Natural killer cell treated with Interleukin-12 subunit alpha and Interleukin-12 subunit beta and Interleukin-15 and Interleukin-18, amount 100 ng/mL, for 72 hours (primary cell): Measurements from ENCODE around the gene MEGF8. TPM values are rescaled to one million over a fixed set of nuclear protein-coding genes. Genes with fewer than 3 reads are reported as not detected.

ENCODE experiments used
- ATAC-seq, 2 donors: fragments of 150-1000 bp; cut with Tn5 transposase in 1 of 2; sonication (Bioruptor Pico), chemical (Tn5 transposase) in 1 of 2; 2 replicates each; pipeline ENCODE4 v1.10.0; 2021
- DNase-seq: peaks from one replicate; pipeline ENCODE4 v3.0.0; 2022; ENCODE audit warnings: low spot score
- H3K27ac Mint-ChIP-seq, 2 donors: 1 replicate in 1 of 2; 2 replicates in 1 of 2; pipeline ENCODE4 v1.8.0; 2022; ENCODE audit warnings: mixed read lengths in 2 of 2, mild to moderate bottlenecking in 1 of 2, moderate library complexity in 1 of 2
- H3K27me3 Mint-ChIP-seq, 2 donors: 1 replicate in 1 of 2; 2 replicates in 1 of 2; pipeline ENCODE4 v1.8.0; 2022; ENCODE audit warnings: mixed read lengths in 2 of 2
- H3K36me3 Mint-ChIP-seq: one replicate; pipeline ENCODE4 v1.8.0; 2022; ENCODE audit warnings: mixed read lengths
- H3K4me1 Mint-ChIP-seq, 2 donors: 1 replicate in 1 of 2; 2 replicates in 1 of 2; pipeline ENCODE4 v1.8.0; 2022; ENCODE audit warnings: low read depth in 2 of 2, mixed read lengths in 2 of 2, mild to moderate bottlenecking in 1 of 2
- H3K4me3 Mint-ChIP-seq: one replicate; pipeline ENCODE4 v1.8.0; 2022; ENCODE audit warnings: mixed read lengths
- H3K9me3 Mint-ChIP-seq: 2 replicates; pipeline ENCODE4 v1.8.0; 2022; ENCODE audit warnings: mixed read lengths
- total RNA-seq, 2 donors: library from RNA; stranded (reverse); gene quantifications; one replicate each; pipeline ENCODE4 v1.2.3, GENCODE V29; 2022

Gene MEGF8
- total RNA-seq, result 10 to 100 TPM; 12.1 to 20.1 TPM

GRCh38 chr19:42325308-42325895 lies at the start of gene MEGF8:
TSS of gene MEGF8 (plus strand) at chr19:42325635. CDS start at chr19:42326244, 609 bp downstream.
- Mint-ChIP-seq H3K27me3 (peaks cover 7 to 10% of the 10 kb centered on the region in 2 donors), H3K4me3 (peak within 1 kb of the TSS; percentile 94), H3K9me3 (no peaks in the 10 kb centered on the region), H3K27ac (peak within 1 kb of the TSS; percentile 73 to 96), H3K4me1 (peaks cover 25% of the 10 kb centered on the region in 2 donors), H3K36me3 (peaks cover 5% of the 10 kb centered on the region)
- DNase-seq (peak; percentile 99), ATAC-seq (peak; percentile 97)

- no peak for ATAC-seq
- Mint-ChIP-seq H3K27ac (peak overlapping the region in 1 of 2 donors; percentile 22), H3K27me3 (no peaks in the 10 kb centered on the region), H3K36me3 (peaks cover 5% of the 10 kb centered on the region), H3K9me3 (no peaks in the 10 kb centered on the region), H3K4me3 (peak overlapping the region; percentile 11), H3K4me1 (peaks cover 38 to 46% of the 10 kb centered on the region in 2 donors)
- no peak for DNase-seq
These were observed 49.2 kb upstream of the MEGF8 start for GRCh38 chr19:42276284-42276683.

- Mint-ChIP-seq H3K27me3 (no peaks in the 10 kb centered on the region), H3K27ac (no peak overlapping the region), H3K9me3 (no peaks in the 10 kb centered on the region), H3K4me3 (no peak overlapping the region), H3K4me1 (peaks cover 38 to 44% of the 10 kb centered on the region in 2 donors), H3K36me3 (peaks cover 5% of the 10 kb centered on the region)
- DNase-seq, result no peak
- ATAC-seq, result peak in 1 of 2 donors; percentile 14
These were observed 48.6 kb upstream of the MEGF8 start for GRCh38 chr19:42276821-42277220.

- H3K4me1 Mint-ChIP-seq, result peaks cover 38 to 50% of the 10 kb centered on the region in 2 donors
- peak overlapping the region; percentile 93 to 94 for H3K27ac Mint-ChIP-seq
- no peaks in the 10 kb centered on the region for H3K9me3 Mint-ChIP-seq
- DNase-seq (no peak), ATAC-seq (no peak)
- peaks cover 5% of the 10 kb centered on the region for H3K36me3 Mint-ChIP-seq
- H3K27me3 Mint-ChIP-seq, result no peaks in the 10 kb centered on the region
- no peak overlapping the region for H3K4me3 Mint-ChIP-seq
These were observed 47.5 kb upstream of the MEGF8 start for GRCh38 chr19:42277821-42278451.

- H3K27me3 Mint-ChIP-seq, result no peaks in the 10 kb centered on the region
- H3K4me3 Mint-ChIP-seq, result no peak overlapping the region
- no peak for DNase-seq
- H3K9me3 Mint-ChIP-seq, result no peaks in the 10 kb centered on the region
- peaks cover 38 to 50% of the 10 kb centered on the region in 2 donors for H3K4me1 Mint-ChIP-seq
- peak overlapping the region; percentile 93 to 94 for H3K27ac Mint-ChIP-seq
- H3K36me3 Mint-ChIP-seq, result peaks cover 5% of the 10 kb centered on the region
- no peak for ATAC-seq
These were observed 46.8 kb upstream of the MEGF8 start for GRCh38 chr19:42278452-42279154.

- no peak overlapping the region for H3K4me3 Mint-ChIP-seq
- ATAC-seq, result no peak
- no peaks in the 10 kb centered on the region for H3K9me3 Mint-ChIP-seq
- H3K27ac Mint-ChIP-seq, result peak overlapping the region; percentile 93 to 94
- peaks cover 38 to 49% of the 10 kb centered on the region in 2 donors for H3K4me1 Mint-ChIP-seq
- DNase-seq, result no peak
- H3K27me3 Mint-ChIP-seq, result no peaks in the 10 kb centered on the region
- peaks cover 5% of the 10 kb centered on the region for H3K36me3 Mint-ChIP-seq
These were observed 46.1 kb upstream of the MEGF8 start for GRCh38 chr19:42279155-42279901.

GRCh38 chr19:42279902-42280814 lies 45.3 kb upstream of the MEGF8 start:
- Mint-ChIP-seq H3K4me3 (no peak overlapping the region), H3K27ac (peak overlapping the region; percentile 93 to 94), H3K27me3 (no peaks in the 10 kb centered on the region), H3K9me3 (no peaks in the 10 kb centered on the region), H3K36me3 (peaks cover 5% of the 10 kb centered on the region), H3K4me1 (peaks cover 36 to 48% of the 10 kb centered on the region in 2 donors)
- DNase-seq (peak; percentile 90), ATAC-seq (peak; percentile 57)

- no peak overlapping the region for H3K27ac Mint-ChIP-seq
- peaks cover 40 to 47% of the 10 kb centered on the region in 2 donors for H3K4me1 Mint-ChIP-seq
- ATAC-seq (no peak), DNase-seq (no peak)
- H3K9me3 Mint-ChIP-seq, result no peaks in the 10 kb centered on the region
- no peak overlapping the region for H3K4me3 Mint-ChIP-seq
- H3K36me3 Mint-ChIP-seq, result peaks cover 5% of the 10 kb centered on the region
- no peaks in the 10 kb centered on the region for H3K27me3 Mint-ChIP-seq
These were observed 44.7 kb upstream of the MEGF8 start for GRCh38 chr19:42280815-42281145.

- no peak for ATAC-seq
- peaks cover 40 to 47% of the 10 kb centered on the region in 2 donors for H3K4me1 Mint-ChIP-seq
- H3K9me3 Mint-ChIP-seq, result no peaks in the 10 kb centered on the region
- H3K4me3 Mint-ChIP-seq, result no peak overlapping the region
- H3K36me3 Mint-ChIP-seq, result no peaks in the 10 kb centered on the region
- no peak for DNase-seq
- no peak overlapping the region for H3K27ac Mint-ChIP-seq
- H3K27me3 Mint-ChIP-seq, result no peaks in the 10 kb centered on the region
These were observed 44.1 kb upstream of the MEGF8 start for GRCh38 chr19:42281146-42281826.

GRCh38 chr19:42281827-42282762 lies 43.3 kb upstream of the MEGF8 start:
- no peak overlapping the region for H3K4me3 Mint-ChIP-seq
- no peaks in the 10 kb centered on the region for H3K9me3 Mint-ChIP-seq
- DNase-seq, result no peak
- H3K36me3 Mint-ChIP-seq, result no peaks in the 10 kb centered on the region
- no peak overlapping the region for H3K27ac Mint-ChIP-seq
- H3K27me3 Mint-ChIP-seq, result no peaks in the 10 kb centered on the region
- no peak for ATAC-seq
- H3K4me1 Mint-ChIP-seq, result peaks cover 39 to 45% of the 10 kb centered on the region in 2 donors

- H3K36me3 Mint-ChIP-seq, result no peaks in the 10 kb centered on the region
- no peaks in the 10 kb centered on the region for H3K27me3 Mint-ChIP-seq
- H3K4me3 Mint-ChIP-seq, result no peak overlapping the region
- peaks cover 39 to 40% of the 10 kb centered on the region in 2 donors for H3K4me1 Mint-ChIP-seq
- ATAC-seq, result no peak
- no peaks in the 10 kb centered on the region for H3K9me3 Mint-ChIP-seq
- DNase-seq, result no peak
- H3K27ac Mint-ChIP-seq, result no peak overlapping the region
These were observed 42.6 kb upstream of the MEGF8 start for GRCh38 chr19:42282819-42283187.
